GM18870 (cell line): ENCODE data around the gene DNAJC27.
A peak's percentile ranks its signal among the peaks of the same experiment; 100 is the strongest.
"Not testable (repeated sequence)": the region's sequence is repeated elsewhere in the genome, so short reads cannot be mapped to it uniquely, and the experiment has no call there.

ENCODE experiments used
- ATAC-seq: cut with Tn5 transposase; IDR thresholded peaks from one replicate; pipeline ENCODE4 v1.9.1; 2021; ENCODE audit warnings: moderate library complexity; ENCODE audit not compliant: unreplicated experiment

The DNAJC27 gene

DNA sequence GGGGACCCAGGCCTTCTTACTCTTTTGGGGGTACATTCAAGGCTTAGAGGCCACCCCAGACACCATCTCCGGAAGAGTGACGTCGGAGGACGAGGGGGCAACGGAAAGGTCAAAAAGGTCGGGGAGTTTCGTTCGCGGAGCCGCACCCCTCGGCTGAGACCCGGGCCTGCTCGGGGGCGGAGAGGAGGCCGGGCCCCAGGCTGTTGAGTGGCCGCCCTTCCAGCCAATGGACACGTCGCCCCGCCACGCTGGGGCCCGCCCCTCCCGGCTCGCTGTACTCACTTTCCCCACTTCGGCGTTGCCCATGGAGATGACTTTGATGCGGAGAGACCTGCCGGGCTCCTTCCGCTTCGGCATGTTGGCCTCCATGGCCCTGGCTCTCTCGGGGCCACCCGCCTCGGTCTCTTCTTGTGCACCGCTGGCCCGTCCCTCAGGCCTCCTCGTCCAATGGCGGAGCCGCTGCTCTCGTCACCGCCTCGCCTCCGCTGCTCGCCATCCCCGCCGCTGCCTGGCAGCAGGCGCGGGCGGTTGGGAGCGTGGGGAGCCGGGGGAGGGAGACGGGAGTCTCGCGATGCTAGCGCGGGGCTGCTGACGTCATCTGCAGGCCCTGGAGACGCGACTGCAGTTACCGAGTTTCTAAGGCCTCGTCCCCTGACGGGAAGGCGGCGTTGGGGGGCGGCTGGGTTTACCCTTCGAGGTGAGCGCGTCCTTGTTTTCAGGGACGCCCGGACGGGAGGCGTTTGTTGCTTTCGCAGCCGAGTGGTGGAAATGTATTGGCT, at the start of gene DNAJC27:
Gene DNAJC27, minus strand, starts transcription at position 420 of the 779 bp plus-strand sequence. Its CDS starts 51 bp downstream, at position 369.
- ATAC-seq, result peak; percentile 87

DNA sequence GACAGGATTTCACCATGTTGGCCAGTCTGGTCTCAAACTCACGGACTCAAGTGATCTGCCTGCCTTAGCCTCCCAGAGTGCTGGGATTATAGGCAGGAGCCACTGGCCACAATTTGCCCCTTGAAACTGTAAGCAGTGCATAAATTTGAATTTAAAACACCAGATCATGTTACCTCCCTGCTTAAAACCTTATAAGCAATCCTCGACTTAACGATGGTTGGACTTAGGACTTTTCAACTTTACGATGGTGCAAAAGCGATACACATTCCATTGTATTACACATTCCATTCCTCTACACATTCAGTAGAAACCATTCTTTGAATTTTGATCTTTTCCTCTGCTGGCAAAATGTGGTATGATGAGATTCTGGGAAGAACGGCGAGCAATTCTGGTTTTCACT, 46.9 kb upstream of the DNAJC27 start:
- no peak for ATAC-seq

DNA sequence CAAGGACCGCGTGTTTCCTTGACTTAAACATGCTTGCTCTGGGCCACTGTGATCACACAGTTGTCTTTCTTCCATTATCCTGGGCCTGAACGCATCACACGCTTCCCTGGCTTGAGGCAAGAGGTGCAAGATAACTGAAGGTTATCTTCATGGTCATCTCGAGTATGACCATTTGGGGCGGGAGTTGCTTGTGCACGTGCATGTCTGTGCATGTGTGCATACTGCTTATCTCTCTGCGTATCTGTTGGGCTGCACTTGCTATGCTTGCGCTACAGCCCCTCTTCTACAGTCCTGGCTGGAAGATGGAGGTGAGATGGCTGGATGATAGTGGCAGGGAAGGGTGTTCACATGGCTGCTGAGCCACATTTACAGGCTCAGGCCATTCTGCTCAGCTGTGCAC, 42.9 kb upstream of the DNAJC27 start:
- ATAC-seq, result no peak

DNA sequence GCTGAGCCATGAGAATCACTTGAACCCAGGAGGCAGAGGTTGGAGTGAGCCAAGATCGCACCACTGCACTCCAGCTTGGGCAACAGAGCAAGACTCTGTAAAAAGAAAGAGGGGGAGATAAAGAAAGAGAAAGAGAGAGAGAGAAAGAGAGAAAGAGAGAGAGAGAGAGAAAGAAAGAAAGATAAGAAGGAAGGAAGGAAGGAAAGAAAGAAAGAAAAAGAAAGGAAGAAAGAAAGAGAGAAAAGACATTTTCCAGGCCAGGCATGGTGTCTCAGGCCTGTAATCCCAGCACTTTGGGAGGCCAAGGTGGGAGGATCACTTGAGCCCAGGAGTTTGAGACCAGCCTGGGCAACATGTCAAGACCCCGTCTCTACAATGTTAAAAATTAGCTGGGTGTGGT, 39.6 kb upstream of the DNAJC27 start:
- ATAC-seq, result not testable (repeated sequence)

DNA sequence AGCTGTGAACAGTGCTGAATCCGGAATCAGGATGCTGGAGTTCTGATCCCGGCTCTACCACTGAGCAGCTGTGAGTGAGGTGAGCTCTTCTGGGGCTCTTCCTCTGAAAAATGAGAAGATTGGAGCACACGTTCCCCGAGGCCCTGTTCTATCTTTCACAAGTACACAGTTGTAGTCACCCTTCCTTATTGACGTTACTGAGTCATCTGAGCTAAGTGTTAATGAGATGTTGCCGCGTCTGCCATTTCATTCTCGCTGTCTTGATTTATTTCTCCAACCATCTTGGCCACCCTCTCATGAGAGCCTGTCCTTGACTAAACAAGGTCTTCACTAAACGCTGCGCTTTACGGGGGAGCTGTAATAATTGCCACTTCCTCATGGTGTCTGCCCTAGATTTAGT, 38.2 kb upstream of the DNAJC27 start:
- no peak for ATAC-seq

DNA sequence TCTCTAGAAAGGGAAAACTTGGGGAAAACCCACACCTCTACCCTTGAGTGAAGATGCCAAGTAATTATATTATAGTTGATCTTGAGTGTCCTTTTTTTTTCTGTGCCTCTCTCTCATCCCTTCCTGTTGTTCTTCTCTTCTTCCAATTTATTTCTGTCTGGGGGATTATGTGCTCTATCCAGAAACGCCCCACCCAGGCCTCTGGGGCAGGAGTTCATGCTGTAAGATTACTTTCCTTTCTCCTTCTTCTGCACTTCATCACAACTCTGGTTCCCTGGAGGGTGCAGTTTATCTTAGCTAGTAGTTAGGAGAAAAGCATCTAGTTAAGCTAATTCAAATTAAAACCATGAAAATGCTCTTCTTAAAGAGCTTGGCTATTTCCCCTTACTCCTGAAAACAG, 30.3 kb upstream of the DNAJC27 start:
- ATAC-seq, result no peak

DNA sequence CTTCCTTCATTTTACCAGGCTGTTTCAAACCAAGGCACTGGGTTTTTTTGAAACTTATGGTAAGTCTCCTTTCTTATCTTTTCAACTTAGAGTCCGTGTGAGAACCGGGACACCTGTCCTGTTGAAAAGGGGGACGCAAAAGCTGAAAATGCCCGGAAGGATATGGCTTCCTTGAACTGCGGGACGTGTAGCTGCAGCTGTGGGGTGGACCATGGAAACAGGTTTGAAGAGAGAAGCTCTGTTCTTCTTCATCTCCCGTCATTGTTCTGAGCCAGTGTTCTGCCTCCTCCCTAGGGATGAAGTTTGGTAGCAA, 29.5 kb upstream of the DNAJC27 start:
- no peak for ATAC-seq

DNA sequence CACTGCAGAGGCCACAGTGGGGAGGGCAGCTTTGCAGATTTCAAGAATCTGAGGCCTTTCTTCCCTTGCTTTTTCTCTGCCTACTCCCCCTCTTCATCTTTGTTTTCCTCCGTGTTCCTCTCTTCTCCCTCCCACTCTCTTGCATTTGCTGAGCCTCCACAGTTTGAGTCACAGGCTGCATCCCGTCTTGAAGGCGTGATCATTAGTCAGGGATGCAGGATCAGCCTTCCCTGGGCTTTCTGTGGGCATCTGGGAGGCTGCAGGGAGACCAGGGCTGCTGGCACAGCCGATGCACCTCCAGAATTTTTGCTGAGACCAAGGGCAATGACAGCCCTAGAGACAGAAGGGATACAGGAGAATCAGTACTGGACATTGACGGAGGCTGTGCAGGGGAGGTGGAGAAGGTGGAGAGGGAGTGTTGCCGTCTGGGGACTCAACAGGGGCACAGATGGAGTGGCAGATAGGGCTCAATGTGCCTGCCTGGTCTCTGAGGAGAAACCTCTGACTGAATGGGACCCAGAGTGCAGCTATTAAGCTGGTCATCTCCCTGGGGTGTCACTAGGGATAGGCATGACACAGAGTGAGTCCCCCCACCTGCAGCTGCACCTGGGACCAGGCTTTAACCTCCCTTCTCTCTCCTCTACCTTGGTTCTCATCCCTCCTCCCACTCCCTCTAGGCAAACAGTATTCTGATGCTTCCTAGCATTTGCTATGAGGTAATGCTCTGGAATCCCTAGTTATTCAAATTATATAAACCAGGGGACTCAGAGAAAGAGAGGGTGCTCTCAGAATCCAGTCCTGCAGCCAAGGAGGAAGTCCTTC, 29.0 kb upstream of the DNAJC27 start:
- no peak for ATAC-seq

DNA sequence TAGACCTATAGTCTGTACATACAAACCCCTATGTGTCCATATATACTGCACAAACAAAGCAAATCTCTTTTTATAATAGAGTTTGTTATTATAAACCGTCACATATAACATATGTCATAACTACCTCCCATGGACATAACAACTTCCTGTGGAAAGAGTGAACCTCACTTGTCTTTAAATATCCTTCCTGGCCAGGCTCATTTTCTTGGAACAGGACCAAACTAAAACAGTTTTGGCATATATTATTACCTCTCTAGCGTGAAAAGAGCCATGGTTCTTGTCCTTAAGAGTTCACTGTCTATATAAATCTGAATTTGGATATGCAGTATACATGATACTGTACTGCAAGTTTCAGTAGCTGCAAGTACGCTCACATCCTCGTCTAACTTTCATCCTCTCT, 28.3 kb upstream of the DNAJC27 start:
- no peak for ATAC-seq

DNA sequence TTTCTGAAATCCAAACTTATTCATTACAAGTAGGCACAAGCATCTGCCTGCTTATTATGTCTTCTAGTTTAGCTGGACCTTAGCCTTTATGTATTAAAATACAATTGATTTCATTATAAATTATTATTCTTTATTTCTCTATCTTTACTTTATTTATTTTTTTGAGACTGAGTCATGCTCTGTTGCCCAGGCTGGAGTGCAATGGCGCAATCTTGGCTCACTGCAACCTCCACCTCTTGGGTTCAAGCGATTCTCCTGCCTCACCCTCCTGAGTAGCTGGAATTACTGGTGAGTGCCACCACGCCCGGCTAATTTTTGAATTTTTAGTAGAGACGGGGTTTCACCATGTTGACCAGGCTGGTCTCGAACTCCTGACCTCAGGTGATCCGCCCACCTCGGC, 27.3 kb upstream of the DNAJC27 start:
- ATAC-seq, result not testable (repeated sequence)

DNA sequence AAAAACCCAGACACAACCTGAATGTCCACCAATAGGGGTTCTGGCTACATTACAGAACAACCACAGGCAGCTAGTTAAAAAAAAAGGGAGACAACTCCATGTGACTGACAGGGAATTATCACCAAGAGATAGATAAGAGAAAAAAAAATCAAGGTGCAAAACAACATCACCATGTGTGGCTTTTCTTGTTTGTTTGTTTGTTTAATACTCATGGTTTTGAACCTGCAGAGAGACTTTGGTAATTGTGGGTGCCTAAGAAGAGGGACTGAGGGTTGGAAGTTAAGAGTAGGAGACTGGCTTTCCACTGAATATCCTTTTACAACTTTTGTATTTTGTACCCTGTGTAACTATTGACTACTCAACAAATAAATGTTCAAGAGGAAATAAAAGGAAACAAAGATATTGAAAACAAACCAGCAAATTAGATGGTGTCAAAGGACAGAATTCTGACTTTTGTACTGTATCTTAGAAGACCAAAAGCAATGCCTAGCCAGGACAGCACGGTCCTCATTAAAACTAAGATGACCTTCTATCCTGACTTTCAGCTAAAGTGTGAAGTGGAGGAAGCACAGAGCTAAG, 22.5 kb upstream of the DNAJC27 start:
- no peak for ATAC-seq

DNA sequence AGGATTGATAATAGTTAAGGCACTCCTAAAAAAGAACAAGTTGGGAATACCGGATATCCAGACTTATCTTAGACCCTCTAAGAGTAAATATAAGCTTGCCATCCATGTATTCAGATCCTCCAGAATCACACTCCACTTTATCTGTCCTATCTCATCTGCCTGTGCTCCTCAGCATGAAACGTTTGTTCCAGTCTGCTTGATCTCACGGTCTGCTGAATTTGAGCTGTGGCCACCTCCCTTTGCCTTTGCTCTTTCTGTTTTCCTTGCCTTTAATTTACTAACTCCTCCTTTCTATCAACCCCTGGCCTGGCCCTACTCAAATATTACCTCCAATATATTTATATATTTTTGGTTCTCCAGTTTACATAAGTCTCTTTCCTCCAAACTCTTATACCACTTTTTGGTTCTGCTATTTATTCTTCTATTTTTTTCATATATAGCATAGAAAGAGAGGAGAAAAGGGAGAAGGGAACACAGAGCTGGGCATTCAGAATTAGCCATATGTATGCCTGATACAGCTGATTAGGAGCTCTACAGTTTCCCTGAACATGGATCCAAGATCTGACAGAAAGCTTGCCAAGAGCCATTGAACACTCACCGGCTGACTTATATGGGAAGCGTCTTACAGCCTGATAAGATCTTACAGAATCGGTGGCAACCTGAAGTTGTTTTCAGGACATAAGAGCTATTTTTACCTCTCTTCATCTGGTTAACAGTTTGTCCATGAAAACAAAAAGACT, 21.8 kb upstream of the DNAJC27 start:
- ATAC-seq, result no peak

DNA sequence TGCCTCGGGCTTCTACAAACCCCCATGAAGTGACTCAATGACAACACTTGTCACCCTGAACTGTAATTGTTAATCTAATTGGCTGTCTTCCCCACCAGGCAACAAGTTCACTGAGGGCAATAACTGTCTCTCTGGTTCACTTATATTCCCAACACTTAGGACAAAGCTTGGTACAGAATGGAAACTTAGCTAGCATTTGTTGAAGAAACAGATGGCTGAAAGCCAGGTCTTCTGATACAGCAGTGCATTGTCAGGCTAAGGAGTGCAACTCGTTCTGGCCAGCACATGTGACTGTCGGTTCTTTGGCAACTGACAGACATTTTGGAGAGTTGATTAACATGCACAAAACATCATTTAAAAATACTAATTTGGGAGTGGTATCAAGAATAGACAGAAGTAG, 14.6 kb upstream of the DNAJC27 start:
- no peak for ATAC-seq

DNA sequence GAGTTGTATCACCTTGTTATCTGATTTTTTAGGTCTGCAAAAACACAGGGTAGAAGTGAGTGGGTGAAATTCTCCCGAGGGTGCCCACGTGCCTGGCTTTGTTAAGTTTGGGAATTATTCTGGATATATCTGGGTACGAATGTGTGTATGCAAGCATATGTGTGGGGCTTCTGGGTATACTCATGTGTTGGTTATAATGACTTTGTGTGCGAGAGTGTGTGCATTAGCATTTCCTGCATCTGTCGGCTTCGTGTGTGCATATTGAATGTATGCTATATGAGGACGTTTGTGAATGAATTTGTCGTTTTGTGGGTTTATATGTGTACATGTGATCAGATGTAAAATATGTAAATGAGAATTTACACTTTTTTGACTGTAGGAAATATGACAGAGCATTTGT, 13.8 kb upstream of the DNAJC27 start:
- no peak for ATAC-seq

DNA sequence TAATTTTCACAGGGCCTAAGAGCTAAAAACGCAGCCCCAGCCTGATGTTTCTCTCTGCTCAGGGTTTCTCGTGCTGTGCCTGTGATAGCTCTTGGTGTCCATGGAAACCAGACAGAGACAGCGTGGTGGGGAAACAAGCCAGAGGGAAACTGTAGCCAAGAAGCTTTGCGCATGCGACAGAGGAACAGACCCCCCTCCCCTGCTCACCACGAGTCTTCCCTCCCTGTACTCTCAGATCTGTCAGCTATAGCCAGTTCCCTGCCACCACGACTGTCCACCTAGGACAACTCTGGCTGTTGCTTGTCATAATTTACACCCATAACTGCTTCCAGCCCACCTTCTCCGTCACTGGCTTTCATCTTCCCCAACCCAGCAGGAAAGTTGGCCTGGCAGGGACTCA, 13.2 kb upstream of the DNAJC27 start:
- no peak for ATAC-seq

DNA sequence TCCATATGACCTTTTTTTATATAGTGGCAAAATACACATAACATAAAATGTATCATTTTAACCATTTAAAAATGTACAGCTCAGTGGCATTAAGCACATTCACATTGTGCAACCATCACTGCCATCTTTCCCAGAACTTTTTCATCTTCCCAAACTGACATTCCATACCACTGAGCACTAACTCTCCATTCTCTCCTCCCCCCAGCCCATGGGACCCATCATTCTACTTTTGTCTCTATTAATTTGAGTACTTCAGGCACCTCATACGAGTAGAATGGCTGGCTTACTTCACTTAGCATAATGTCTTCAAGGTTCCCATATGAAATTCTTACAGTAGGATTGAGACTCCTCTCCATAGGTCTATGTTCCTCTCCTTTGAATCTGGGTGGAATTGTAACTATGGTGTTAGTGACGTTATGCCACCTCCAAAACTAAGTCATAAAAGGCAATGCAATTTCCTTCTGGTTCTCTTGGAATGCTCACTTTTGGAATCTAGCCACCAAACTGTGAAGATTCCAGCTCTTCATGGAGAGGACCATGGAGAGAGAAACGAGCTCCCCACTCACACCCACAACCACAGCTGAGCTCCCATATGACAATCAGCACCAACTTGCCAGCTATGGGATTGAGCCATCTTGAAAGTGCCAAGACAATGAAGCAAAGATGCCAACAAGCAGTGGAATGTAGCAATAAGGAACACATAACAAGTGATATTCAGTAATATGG, 9.8 kb upstream of the DNAJC27 start:
- no peak for ATAC-seq

DNA sequence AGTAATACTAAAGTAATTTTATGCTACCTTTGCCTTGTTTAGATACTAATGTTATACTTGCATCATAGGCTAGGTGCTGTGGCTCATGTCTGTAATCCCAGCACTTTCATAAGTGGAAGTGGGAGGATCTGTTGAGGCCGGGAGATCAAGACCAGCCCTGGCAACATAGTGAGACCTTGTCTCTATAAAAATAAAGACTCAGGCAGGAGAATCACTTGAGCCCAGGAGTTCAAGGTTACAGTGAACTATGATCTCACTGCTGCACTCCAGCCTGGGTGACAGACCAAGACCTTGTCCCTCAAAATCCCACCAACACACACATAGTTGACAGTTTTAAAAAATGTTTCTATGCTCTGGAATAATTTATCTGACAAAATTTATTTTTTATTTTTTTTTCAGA, 6.9 kb upstream of the DNAJC27 start:
- ATAC-seq, result no peak

DNA sequence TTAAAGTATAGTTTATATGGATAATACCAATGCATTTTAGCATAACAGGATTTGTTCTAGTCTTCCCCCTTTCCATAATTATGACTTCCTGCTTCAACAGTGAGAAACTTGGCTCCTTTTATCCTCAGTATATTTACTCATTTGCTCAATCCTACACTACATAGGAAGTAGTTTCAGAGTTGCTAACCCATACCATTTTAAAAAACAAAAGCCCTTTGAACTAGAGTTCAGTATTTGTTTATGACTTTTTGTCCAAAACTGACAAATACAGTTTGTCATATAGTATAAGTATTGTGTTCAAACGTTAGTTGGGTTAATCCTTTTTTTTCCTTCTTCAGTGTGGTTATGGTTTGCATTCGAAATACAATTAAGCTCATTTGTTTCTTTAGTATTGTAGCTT, 5.9 kb upstream of the DNAJC27 start:
- no peak for ATAC-seq

DNA sequence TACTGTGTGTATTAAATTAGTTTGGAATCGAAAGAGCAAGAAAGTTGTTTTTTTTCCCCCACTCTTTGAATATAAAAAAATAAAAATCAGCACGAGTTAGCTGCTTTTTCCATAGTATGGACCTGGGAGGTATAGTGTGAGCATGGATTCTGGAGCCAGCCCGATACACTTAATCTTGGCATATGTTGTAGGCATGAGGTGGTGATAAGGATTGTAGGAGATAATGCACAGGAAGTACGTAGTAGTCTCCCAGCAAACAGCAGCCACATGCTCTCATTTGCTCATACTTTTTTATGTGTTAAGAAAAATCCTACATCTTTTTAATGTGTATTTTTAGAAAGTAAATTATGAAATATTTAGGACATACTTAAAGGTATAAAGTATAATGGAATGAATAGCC, 2.1 kb upstream of the DNAJC27 start:
- no peak for ATAC-seq

DNA sequence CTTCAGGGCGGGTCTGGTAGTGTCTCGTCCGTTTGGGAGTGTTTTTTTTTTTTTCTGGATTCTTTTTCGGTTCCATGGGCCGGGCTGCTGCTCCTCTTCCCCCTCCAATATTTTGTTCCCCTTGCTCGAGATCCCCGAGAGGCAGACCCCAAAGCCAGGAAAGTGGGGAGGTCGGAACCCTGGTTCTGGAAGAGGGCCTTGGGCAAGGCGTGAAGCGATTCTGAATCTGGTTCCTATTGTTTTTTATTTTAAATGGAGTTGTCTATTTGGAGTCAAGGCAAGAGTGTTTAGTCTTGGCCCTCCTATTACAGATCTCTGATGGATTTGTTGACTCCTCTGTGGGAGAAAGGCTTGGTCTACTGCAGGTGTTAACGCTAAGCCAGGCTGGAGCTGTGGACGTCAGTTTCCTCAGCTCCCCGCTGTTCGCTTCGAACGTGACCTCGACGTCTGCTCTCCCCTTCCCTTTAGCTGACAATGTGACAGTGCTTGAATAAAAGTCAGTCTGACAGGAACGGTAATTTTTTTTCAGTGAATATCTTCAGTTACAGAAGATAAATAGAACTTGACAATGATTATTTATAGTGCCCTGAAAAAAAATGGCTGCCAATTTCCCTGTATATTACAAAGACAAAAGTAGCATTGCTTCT, 683 bp upstream of the DNAJC27 start:
- ATAC-seq, result no peak

DNA sequence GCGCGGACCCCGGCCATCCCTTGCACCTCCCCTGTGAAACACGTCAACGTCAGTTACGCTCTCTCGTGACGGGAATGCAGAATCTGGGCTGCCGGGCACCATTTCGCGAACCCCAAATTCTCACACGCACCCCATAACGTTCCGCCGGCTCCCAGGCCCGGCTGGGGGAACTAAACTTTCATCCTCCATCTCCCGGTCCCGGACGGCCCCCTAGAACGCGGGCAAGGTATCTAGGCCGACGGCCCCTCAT, 544 bp downstream of the DNAJC27 start:
- ATAC-seq, result no peak
